Fibroblast of skin of back (primary cell): ENCODE results near the gene CACNA1B.
"Not testable (repeated sequence)": the region's sequence is repeated elsewhere in the genome, so short reads cannot be mapped to it uniquely, and the experiment has no call there.

ENCODE experiments used
- DNase-seq: peaks from one replicate; pipeline ENCODE4 v3.0.0-alpha.2; 2013

CACNA1B gene

GRCh38 chr9:138099803-138100598, 222.4 kb downstream of the CACNA1B start:
- no peak for DNase-seq

- no peak for DNase-seq
Observed at GRCh38 chr9:138100711-138101350, 223.2 kb downstream of the CACNA1B start.

DNA sequence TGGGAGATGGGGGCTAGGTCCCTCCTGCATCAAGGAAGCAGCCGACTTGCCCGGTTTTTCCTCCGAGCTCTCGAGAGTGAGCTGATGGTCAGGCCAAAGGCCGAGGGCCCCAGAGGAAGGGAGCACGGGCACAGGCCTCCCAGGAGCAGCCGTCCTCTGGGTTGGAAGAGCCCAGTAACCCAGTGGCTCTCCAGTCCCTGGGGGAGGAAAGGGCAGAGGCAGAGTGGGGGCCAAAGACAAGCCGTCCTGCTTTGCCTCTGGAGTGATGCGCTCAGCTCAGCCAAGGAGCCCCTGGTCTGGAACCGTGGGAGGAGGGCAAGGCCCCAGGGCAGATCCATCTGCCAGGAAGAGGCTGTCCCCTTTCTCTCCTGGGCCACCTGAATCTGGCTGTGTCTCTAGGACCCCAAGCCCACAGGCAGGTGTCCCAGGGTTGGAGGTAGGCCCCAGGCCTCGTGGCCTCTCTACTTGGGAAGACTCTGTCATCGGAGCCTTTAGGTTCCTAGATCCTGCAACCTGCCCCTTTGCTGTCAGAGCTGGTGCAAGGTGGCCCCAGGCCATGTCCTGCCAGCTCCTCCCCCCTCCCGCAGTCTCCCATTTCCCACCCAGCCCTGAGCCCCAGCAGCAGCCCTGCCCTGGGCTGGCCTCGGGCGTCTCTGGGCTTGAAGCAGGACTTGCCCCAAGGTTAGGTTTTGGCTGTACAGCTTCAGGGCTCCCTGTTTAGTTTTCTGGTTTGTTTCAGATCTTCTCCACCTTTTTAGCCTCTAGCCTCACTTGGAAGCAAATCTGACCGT, 224.1 kb downstream of the CACNA1B start:
- no peak for DNase-seq

DNA sequence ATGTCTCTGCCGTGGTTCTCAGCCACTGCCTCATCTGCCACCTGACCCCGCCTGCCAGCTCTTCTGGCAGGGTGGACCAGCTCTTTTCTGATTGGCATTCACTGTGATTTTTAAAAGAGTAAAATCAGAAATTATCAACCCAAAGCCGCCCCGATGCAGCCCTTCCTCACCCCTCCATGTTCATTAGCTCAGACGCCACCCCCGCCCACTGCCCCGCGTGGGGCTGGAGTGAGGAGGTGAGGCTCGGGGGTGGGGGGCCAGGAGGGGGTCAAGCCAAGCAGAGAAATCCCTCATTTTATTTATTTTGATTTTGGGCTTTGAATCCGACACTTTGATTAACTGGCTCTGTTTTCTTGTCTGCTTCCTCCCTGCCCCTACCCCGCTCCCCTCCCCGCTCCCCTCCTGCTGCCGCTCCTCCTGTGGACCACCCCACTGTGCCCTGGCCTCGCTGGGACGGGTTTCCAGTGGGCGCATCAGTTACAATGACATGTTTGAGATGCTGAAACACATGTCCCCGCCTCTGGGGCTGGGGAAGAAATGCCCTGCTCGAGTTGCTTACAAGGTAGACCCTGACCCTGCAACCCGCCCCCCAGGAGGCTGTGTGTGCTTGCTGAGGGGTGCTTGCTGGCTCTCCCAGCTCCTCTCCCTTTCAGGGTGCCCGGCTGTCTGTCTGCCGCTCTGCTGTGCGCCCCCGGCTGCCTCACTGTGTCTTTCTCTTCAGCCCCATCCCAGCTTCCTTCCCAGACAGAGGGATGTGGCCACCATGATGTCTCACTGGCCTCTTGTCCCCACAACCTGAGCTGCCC, 224.9 kb downstream of the CACNA1B start:
- no peak for DNase-seq

DNA sequence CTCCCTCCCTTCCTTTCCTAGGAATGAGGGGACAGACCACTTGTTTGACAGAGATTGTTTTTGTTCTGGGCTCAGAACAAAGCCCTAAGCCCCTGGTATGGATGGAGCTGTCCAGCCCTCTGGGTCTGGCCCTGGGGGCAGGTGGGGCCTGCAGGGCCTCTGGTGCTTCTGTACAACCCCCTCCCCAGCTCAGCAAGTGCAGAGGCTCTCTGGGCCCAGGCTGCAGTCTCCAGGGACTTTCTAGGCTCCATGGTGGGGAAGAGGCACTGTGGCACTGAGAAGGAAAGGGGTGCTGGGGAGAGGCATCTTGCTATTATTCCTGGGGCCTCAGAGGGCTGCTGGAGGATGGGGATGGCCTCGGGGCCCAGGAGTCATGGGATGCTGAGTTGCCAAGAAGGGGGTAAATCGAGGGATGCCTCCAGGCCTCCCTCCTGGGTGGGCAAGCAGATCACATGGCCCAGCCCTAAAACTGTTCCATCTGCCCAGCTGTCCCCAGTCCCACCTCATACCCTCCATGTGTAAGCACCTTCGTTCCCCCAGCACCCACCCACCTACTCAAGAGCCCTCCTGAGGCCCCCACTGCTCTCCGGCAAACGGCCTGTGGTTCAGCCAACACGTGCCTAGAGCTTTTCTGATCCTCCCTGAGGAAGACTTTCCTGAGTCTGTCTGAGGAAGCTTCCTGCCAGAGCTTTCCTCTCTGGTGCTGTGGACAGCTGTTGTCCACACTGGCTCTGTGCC, 225.7 kb downstream of the CACNA1B start:
- no peak for DNase-seq

DNA sequence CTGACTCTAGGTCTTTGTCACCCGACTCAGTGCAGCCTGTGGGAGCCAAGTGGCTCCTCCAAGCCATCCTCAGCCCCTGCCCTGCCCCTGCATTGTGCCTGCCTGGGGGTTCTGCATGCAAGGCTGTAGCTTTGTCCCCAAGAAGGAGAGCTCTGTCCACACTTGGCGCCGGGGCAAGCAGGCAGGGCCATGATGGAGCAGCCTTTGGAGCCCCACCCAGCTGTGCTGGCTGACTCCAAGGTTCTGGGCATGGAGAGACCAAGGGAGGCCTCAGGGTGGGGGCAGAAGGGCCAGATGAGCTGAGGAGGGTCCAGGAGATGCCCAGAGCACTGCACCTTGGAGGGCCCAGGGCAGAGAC, 226.2 kb downstream of the CACNA1B start:
- DNase-seq, result no peak

GRCh38 chr9:138104251-138105122, 226.9 kb downstream of the CACNA1B start:
- DNase-seq, result no peak

GRCh38 chr9:138105123-138105415, 227.5 kb downstream of the CACNA1B start:
- DNase-seq, result no peak

DNA sequence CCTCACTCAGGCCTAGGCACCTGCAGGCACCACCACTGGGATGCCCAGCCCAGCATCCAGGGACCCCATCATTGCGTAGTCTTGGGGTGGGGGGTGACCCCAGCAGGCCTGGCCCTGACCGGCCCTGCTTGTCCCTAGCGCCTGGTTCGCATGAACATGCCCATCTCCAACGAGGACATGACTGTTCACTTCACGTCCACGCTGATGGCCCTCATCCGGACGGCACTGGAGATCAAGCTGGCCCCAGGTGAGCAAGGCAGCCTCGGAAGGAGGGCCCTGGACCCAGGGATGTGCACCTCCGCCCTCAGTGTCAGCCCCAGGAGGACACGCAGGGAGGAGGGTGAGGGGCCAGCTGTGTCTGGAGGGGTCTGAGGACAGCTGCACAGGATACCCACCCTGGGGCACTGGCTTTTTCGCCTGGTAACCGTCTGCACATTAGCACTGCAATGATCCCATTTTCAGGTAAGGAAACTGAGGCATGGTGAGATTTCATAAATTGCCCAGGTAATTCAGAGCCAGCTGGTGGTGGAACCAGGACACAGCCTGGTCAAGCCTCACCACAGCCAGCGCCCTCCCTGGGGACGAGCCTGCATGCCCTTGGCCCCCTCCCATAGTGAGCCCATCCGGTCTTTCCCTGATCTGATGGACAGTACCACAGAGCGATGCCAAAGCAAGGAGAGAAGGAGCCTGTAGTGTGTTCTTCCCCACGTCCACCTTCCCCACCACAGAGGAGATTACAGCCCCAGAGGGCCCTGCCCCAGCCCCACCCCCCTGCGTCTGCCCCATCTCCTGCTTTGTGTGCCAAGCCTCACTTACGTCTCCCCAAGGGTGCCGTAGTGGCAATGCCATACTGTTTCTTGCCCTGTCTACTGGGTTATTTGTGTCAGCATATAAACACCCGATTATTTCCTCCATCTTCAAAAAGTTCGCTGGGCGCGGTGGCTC, 228.3 kb downstream of the CACNA1B start:
- no peak for DNase-seq

DNA sequence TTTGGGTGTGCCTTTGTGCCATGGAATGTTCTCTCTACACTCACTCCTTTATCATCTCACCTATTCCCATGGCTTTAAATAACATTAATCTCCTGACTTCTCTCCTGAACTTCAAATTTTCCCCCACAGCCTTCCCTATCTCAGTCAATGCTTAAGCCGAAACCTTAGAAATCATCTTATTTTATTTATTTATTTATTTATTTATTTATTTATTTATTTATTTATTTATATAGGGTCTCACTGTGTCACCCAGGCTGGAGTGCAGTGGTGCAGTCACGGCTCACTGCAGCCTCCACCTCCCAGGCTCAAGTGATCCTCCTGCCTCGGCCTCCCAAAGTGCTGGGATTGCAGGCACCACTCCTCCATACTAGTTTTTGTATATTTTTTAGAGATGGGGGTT, 229.5 kb downstream of the CACNA1B start:
- DNase-seq, result not testable (repeated sequence)

DNA sequence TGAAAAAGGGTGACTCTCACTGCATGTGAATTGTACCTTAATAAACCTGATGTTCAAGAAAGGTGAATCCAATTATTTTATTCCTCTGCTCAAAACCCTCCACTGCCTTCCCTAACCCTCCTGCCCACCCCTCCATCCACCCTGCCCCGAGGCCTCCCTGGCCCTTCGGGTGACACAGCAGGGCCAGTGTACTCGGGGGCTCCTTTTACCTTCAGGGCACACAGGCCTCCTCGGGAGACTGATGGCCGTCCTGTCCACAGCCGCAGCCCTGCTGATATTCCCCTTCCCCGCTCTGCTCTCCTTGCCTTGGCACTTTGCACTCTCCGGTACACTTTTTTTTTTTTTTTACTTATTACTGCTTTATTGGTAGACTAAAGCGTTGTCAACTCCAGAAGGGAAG, 234.0 kb downstream of the CACNA1B start:
- no peak for DNase-seq

GRCh38 chr9:138112090-138112748, 234.6 kb downstream of the CACNA1B start:
- no peak for DNase-seq

DNA sequence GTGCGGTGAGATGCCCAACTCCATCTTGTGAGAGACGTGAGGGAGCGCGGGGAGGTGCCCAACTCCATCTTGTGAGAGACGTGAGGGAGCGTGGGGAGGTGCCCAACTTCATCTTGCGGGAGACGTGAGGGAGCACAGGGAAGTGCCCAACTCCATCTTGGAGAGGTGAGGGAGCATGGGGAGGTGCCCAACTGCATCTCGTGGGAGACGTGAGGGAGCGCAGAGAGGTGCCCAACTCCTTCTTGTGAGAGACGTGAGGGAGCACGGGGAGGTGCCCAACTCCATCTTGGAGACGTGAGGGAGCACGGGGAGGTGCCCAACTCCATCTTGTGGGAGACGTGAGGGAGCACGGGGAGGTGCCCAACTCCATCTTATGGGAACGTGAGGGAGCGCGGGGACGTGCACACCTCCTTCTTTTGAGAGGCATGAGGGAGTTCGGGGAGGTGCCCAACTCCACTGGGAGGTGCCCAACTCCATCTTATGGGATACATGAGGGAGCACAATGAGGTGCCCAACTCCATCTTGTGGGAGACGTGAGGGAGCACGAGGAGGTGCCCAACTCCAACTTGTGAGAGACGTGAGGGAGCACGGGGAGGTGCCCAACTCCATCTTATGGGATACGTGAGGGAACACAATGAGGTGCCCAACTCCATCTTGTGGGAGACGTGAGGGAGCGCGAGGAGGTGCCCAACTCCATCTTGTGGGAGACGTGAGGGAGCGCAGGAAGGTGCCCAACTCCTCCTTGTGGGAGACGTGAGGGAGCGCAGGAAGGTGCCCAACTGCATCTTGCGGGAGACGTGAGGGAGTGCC, 235.4 kb downstream of the CACNA1B start:
- DNase-seq, result no peak

DNA sequence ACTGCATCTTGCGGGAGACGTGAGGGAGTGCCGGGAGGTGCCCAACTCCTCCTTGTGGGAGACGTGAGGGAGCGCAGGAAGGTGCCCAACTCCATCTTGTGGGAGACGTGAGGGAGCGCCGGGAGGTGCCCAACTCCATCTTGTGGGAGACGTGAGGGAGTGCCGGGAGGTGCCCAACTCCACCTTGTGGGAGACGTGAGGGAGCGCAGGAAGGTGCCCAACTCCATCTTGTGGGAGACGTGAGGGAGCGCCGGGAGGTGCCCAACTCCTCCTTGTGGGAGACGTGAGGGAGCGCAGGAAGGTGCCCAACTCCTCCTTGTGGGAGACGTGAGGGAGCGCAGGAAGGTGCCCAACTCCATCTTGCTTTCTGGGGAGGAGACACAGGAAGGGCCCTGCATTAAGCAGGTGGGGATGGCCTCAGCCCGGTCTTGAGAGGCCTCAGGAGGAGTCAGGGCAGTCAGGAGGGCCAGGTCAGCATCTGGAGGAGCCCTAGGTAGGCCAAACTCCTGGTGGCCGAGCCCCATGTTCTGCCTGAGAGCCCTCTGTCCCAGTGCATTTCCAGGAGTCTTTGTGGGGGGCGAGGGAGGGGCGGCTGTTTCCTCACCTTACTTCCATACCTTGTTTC, 236.2 kb downstream of the CACNA1B start:
- DNase-seq, result not testable (repeated sequence)

- no peak for DNase-seq
Observed at GRCh38 chr9:138114501-138115245, 237.1 kb downstream of the CACNA1B start.

DNA sequence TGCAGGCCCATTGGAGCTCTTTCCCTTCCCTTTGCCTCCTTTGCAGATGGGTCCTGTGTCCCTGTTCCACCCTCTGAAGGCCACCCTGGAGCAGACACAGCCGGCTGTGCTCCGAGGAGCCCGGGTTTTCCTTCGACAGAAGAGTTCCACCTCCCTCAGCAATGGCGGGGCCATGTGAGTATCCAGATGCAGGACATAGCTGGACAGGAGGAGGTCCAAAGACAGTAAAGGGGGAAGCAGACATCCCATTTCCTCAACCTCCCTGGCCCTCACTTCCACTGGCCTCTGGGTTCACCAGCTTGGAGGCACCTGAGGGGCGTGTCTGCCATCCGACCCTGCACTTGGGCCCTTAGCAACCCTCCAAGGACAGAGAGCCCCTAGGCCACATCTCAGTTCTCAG, 237.9 kb downstream of the CACNA1B start:
- no peak for DNase-seq

DNA sequence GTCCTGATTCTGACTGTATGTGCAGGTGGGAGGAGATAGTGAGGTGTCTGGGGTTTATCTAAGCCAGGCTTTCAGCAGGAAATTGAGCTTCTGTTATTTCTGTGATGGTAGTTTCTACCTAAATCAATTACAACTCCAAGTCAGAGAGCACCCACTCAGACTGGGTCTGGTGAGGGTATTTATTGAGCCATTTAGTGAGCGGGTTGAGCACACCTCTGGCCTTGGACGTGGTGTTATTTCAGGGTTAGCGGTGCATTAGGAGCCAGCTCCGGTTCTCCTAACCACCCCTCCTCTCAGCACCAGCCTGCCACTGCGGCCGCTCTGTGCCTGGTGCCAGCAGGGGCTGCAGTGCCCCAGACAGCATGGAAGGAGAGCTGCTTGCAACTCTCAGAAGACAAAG, 238.9 kb downstream of the CACNA1B start:
- DNase-seq, result no peak
